ENCODE results near the gene DISC1.
"Not testable (repeated sequence)": the region's sequence is repeated elsewhere in the genome, so short reads cannot be mapped to it uniquely, and the experiment has no call there.

Gene DISC1

DNA sequence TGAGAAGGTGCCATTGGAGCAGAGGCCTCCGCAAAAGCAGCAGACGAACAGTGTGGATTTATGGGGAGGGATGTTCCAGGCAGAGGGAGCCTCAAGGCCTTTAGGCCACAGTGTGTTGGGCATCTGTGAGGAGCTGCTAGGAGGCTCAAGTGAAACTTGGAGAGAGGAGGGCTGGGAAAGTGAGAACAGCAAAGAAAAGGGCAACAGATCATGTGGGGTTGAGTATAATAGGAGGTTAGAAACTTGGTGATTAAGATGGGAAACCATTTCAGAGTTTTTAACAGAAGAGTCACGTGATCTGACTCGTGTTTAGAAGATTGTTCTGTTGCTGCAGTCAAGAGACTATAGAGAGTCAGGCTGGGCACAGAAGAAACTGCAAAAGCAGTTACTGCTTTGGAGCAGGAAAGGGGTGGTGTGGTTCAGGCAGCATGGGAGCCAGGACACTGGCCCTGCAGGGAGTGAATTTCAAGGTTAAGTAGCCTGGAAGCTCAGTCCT lies 277.0 kb downstream of the DISC1 start:
- no peak for DNase-seq (ENCODE audit: extremely low spot score)
- POLR2A ChIA-PET: no interaction called here
- CTCF ChIA-PET: no interaction called here
- TF ChIP-seq ZNF384 (IDR thresholded peaks at IDR 0.05) (no peak), ELF4 (IDR thresholded peaks at IDR 0.05) (no peak), HDGF (IDR thresholded peaks at IDR 0.05; ENCODE audit: borderline replicate concordance) (no peak), FOXA1 (IDR thresholded peaks at IDR 0.05) (no peak), CTBP1 (IDR thresholded peaks at IDR 0.05; ENCODE audit: borderline replicate concordance) (no peak)

DNA sequence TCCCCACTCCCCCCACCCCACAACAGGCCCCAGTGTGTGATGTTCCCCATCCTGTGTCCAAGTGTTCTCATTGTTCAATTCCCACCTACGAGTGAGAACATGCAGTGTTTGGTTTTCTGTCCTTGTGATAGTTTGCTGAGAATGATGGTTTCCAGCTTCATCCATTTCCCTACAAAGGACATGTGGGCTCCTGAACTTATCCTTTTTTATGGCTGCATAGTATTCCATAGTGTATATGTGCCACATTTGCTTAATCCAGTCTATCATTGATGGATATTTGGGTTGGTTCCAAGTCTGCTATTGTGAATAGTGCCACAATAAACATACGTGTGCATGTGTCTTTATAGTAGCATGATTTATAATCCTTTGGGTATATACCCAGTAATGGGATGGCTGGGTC lies 280.7 kb downstream of the DISC1 start:
- CTCF ChIA-PET; POLR2A ChIA-PET; DNase-seq (ENCODE audit: extremely low spot score): not testable (repeated sequence)

DNA sequence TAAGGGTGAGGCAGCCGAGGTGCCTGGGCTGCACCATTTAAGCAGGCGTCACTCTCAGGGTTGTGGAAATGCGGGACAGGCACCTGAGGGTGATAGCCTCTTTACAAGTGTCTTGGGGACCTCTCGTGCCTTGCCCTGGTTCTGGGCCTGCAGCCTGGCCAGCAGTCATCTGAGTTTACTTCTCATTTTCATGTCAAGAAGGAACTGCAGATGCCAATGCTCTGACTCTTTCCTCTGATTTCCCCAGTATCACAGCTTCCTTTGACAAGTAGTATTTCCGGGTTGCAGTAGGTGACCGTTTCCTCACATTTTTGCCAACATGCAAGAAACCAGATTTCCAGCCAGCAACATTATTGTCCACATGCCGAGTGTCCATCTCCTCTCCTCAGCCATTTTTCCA lies 286.9 kb downstream of the DISC1 start:
- TF ChIP-seq, protein P1, sequence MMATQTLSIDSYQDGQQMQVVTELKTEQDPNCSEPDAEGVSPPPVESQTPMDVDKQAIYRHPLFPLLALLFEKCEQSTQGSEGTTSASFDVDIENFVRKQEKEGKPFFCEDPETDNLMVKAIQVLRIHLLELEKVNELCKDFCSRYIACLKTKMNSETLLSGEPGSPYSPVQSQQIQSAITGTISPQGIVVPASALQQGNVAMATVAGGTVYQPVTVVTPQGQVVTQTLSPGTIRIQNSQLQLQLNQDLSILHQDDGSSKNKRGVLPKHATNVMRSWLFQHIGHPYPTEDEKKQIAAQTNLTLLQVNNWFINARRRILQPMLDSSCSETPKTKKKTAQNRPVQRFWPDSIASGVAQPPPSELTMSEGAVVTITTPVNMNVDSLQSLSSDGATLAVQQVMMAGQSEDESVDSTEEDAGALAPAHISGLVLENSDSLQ (IDR thresholded peaks at IDR 0.05): no peak
- TF ChIP-seq HDGF (IDR thresholded peaks at IDR 0.05; ENCODE audit: borderline replicate concordance): no peak
- TF ChIP-seq BHLHE40 (IDR thresholded peaks at IDR 0.05; ENCODE audit: borderline replicate concordance): no peak
- TF ChIP-seq FOXM1 (IDR thresholded peaks at IDR 0.05; ENCODE audit: borderline replicate concordance): no peak
- no peak for TF ChIP-seq TARDBP (IDR thresholded peaks at IDR 0.05)
- TF ChIP-seq LEF1 (IDR thresholded peaks at IDR 0.05; ENCODE audit: borderline replicate concordance): no peak
- TF ChIP-seq SUZ12 (IDR thresholded peaks at IDR 0.05): no peak
- TF ChIP-seq CTBP1 (IDR thresholded peaks at IDR 0.05; ENCODE audit: borderline replicate concordance): no peak
- DNase-seq (ENCODE audit: extremely low spot score): no peak
- ChIA-PET POLR2A (interaction anchor here (0.6 kb wide), 1 partner anchor 270 kb away, joined by 3 read pairs; no protein-coding TSS in a partner anchor), CTCF (no interaction called here)

DNA sequence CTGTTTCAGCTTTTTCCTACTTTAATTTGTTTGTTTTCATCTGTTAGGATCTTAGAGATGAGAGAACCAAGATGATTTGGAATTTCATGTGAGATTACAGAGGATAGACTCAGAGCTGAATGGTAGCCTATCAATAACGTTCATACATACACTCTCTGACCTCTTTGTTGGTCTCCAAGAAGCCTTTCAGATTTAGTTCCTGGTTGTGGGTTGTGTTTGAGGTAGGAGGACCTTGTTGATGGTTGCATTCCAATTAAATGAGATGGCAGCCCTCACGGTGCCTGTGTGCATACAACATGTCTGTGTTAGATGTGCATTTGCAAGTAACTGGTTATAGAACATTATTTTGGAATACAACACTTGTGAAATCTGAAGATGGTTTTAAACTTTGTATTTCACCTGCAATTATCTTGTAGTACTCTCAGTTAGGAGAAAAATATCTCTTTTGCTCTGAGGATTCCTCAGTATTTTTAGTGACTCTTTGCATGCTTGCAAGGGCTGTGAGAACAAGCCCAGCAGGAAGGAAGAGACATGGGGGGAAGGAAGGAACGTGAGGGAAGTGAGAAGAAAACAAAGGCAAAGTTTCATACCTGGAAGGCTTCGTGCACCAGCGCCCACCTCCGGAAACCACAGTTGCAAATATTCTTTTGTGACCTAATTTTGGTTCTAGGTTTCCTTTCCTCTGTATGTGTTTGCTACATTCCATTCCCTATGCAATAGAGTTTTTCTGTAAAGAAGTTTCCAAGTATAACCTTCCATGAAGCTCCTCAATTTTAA lies 291.8 kb downstream of the DISC1 start:
- no peak for DNase-seq (ENCODE audit: extremely low spot score)
- no peak for TF ChIP-seq CTBP1 (IDR thresholded peaks at IDR 0.05; ENCODE audit: borderline replicate concordance)
- TF ChIP-seq L3MBTL2 (conservative IDR thresholded peaks at IDR 0.05): no peak
- TF ChIP-seq FOXK2 (IDR thresholded peaks at IDR 0.05): no peak
- TF ChIP-seq FOXM1 (IDR thresholded peaks at IDR 0.05; ENCODE audit: borderline replicate concordance): no peak
- no peak for TF ChIP-seq TARDBP (IDR thresholded peaks at IDR 0.05)
- no peak for TF ChIP-seq SUZ12 (IDR thresholded peaks at IDR 0.05)
- no peak for TF ChIP-seq FOXA1 (IDR thresholded peaks at IDR 0.05)
- TF ChIP-seq ARNT (IDR thresholded peaks at IDR 0.05): no peak
- TF ChIP-seq ELF4 (IDR thresholded peaks at IDR 0.05): no peak
- no peak for TF ChIP-seq ZNF384 (IDR thresholded peaks at IDR 0.05)
- TF ChIP-seq BHLHE40 (IDR thresholded peaks at IDR 0.05; ENCODE audit: borderline replicate concordance): no peak
- TF ChIP-seq NFRKB (IDR thresholded peaks at IDR 0.05): no peak
- TF ChIP-seq SP1 (IDR thresholded peaks at IDR 0.05): no peak
- no peak for TF ChIP-seq LEF1 (IDR thresholded peaks at IDR 0.05; ENCODE audit: borderline replicate concordance)
- TF ChIP-seq, protein P1 (IDR thresholded peaks at IDR 0.05): no peak
- ChIA-PET CTCF (interaction anchor here (0.6 kb wide), 1 partner anchor 74 kb away, joined by 4 read pairs; no protein-coding TSS in a partner anchor), POLR2A (no interaction called here)

DNA sequence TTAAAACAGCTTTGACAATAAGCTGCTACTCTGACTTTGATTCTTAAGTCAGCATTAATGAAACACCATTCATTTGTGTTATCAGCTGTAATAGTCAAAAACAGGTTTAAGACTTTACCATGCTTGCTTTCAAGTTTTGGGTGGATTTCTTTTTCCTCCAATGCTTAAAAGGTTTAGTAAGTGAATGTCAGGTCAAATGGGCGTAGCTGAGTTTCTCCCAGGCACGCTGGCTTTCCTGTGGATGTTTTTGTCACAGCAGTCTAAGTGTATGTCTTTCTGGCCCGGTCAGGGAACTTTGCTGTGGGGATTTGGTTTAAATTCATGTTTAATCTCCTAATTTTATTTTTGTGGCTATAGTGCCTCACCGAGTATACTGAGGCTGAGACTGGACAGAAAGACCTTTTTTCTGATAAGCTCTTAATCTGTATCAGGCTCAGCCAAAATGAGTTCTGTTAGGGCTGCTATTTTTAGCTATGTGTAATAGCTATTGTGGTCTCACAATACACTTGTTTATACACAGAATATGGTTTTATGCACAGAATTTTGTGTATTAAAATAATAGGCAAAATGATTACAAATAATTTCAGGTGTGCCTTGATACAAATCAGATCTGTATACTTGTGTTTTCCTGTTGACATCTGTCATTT lies 292.8 kb downstream of the DISC1 start:
- TF ChIP-seq BHLHE40 (IDR thresholded peaks at IDR 0.05; ENCODE audit: borderline replicate concordance) (no peak), SUZ12 (IDR thresholded peaks at IDR 0.05) (no peak), ELF4 (IDR thresholded peaks at IDR 0.05) (no peak), FOXK2 (IDR thresholded peaks at IDR 0.05) (no peak), FOXM1 (IDR thresholded peaks at IDR 0.05; ENCODE audit: borderline replicate concordance) (no peak), ZNF384 (IDR thresholded peaks at IDR 0.05) (no peak), ARNT (IDR thresholded peaks at IDR 0.05) (no peak), NFRKB (IDR thresholded peaks at IDR 0.05) (no peak), TARDBP (IDR thresholded peaks at IDR 0.05) (no peak), HDGF (IDR thresholded peaks at IDR 0.05; ENCODE audit: borderline replicate concordance) (no peak), LEF1 (IDR thresholded peaks at IDR 0.05; ENCODE audit: borderline replicate concordance) (no peak), L3MBTL2 (conservative IDR thresholded peaks at IDR 0.05) (no peak), FOXA1 (IDR thresholded peaks at IDR 0.05) (no peak), SP1 (IDR thresholded peaks at IDR 0.05) (no peak), CTBP1 (IDR thresholded peaks at IDR 0.05; ENCODE audit: borderline replicate concordance) (no peak)
- TF ChIP-seq, protein P1 (IDR thresholded peaks at IDR 0.05): no peak
- ChIA-PET CTCF (interaction anchor here (0.6 kb wide), 1 partner anchor 75 kb away, joined by 4 read pairs; no protein-coding TSS in a partner anchor), POLR2A (no interaction called here)
- DNase-seq (ENCODE audit: extremely low spot score): no peak

DNA sequence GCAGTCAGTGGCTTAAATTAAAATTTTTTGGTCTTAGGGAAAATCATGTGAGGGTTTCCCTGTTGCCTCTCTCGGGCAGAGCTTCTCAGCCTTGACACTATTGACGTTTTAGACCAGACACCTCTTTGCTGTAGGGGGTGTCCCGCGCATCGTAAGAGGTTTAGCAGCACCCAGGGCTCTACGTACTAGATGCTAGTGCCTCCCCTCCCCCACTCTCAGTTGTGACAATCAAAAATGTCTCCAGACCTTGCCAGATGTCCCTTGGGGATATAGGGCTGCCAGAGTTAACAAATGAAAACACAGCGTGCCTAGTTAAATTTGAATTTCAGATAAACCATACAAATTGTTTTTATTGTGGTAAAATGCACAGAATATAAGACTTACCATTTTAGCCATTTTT lies 293.3 kb downstream of the DISC1 start:
- POLR2A ChIA-PET: no interaction called here
- CTCF ChIA-PET: no interaction called here
- no peak for TF ChIP-seq SUZ12 (IDR thresholded peaks at IDR 0.05)
- no peak for TF ChIP-seq CTBP1 (IDR thresholded peaks at IDR 0.05; ENCODE audit: borderline replicate concordance)
- TF ChIP-seq LEF1 (IDR thresholded peaks at IDR 0.05; ENCODE audit: borderline replicate concordance): no peak
- no peak for TF ChIP-seq FOXK2 (IDR thresholded peaks at IDR 0.05)
- TF ChIP-seq HDGF (IDR thresholded peaks at IDR 0.05; ENCODE audit: borderline replicate concordance): no peak
- no peak for TF ChIP-seq BHLHE40 (IDR thresholded peaks at IDR 0.05; ENCODE audit: borderline replicate concordance)
- no peak for TF ChIP-seq ARNT (IDR thresholded peaks at IDR 0.05)
- TF ChIP-seq L3MBTL2 (conservative IDR thresholded peaks at IDR 0.05): no peak
- DNase-seq (ENCODE audit: extremely low spot score): no peak
